Urothelium cell line (cell line): Measurements from ENCODE around the gene GALNT16.
"Not testable (repeated sequence)": the region's sequence is repeated elsewhere in the genome, so short reads cannot be mapped to it uniquely, and the experiment has no call there.

Experiments used
- DNase-seq: peaks from one replicate; pipeline ENCODE4 v3.0.0; 2011; ENCODE audit warnings: low spot score, mixed read lengths
- FAIRE-seq: peaks from 2 replicates; lab custom pipeline; 2011; peaks lifted over from hg19 to GRCh38; lab: Jason Lieb, UNC

The GALNT16 gene

DNA sequence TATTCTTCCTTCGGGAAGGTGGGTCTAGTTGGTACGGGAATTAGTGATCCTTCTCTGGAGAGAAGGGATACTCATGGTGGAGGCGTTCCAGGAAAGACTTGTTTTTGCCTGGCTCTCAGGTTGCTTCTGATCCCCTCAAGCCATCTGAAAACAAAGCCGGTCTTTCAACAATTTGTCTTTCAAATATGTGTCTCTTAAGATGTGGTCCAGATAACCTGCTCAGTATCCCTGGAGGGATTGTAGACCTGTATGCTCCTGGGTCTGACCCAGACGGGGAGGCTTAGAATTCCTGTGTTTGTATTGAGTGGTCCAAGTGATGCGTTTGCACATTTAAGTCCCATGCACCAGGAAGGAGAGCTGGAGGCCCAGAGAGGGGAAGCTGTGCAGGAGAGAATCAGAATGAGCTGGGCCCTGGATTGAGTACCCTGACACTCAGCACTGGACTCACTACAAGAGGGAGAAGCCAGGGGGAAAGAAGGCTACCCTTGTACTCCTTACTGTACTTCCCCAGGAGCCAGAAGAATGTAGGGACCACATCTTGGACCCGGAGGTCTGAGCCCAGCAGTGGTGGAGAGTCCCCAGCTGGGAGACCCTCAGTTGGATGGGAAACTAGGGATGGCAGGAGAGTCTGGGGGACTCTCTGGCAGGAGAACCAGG lies 97.7 kb downstream of the GALNT16 start:
- DNase-seq (no peak), FAIRE-seq (no peak)

DNA sequence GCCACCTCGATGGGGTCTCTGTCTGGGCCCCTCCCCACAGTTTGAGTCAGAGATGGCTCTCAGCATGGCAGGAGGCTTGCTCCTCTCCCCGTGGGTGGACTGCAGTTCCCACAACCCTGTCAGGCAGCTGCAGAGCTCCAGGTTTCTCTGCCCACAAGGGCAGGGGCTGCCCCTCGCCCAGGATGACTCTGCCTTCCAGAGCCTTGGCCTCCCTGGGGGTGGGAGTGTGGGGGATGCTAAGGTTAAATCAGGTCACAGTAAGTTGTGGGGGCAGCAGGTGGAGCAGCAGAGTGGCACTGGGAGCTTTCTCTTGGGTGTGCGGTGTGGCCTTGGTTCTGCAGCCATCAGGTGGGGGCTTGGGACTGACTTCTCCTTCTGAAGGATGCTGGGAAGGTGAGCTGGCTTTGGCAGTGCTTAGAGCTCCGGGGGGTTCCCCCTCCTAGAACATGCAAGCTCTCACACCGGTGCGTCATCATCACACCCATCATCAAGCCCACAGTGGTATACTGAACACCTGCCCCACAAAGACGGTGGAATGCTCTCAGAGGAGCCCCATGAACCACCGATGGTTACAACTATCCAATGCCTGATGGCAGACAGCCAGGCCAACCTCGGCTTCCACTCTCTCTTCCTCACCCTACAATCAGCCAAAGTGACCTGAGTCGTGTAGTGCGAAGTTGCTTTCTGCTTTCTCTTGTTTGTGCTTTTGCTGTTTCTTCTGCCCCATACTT lies 98.4 kb downstream of the GALNT16 start:
- no peak for FAIRE-seq
- peak; percentile 38 for DNase-seq

DNA sequence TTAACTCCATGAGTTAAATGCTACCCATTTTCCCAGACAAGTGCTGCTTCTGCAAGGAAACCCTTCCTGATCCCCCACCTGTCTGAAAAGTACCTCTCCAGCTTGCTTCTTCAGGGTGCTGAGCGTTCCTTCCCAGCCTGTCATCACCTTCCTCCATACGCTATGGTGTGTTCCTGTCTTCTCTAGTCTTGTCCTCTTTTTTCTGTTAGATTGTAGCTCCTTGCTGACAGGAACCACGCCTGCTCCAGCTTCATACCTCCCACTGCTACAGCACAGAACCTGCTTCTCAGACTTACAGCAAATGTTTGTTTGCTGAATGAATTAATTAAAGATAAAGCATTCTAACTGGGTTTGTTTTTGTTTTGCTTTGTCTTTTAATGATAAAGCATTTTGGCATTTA lies 99.0 kb downstream of the GALNT16 start:
- no peak for FAIRE-seq
- no peak for DNase-seq

DNA sequence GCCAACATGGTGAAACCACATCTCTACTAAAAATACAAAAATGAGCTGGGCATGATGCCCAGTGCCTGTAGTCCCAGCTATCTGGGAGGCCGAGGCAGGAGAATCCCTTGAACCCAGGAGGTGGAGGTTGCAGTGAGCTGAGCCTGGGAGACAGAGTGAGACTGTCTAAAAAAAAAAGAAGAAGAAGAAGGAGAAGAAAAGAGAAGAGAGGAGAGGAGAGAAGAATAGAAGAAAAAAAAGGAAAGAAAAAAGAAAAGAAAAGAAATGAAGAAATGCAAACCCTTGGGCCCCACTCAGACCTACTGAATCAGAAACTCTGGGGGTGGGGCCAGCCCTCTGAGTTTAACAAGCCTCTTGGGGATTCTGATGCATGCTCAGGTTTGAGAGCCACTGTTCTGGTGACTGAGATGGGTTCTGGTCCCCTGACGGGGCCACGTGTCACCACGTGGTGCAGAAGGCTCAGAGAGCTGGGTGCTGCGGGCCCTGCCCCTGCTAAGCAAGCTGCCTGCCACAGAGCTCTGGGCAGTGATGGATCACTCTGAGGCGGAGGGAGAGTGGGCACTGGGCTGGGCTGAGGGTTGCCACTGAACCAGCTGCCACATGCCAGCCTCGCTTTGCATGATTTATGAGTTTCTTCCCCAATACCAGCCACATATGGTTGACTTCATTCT lies 100.6 kb downstream of the GALNT16 start:
- peak; percentile 89 for FAIRE-seq

DNA sequence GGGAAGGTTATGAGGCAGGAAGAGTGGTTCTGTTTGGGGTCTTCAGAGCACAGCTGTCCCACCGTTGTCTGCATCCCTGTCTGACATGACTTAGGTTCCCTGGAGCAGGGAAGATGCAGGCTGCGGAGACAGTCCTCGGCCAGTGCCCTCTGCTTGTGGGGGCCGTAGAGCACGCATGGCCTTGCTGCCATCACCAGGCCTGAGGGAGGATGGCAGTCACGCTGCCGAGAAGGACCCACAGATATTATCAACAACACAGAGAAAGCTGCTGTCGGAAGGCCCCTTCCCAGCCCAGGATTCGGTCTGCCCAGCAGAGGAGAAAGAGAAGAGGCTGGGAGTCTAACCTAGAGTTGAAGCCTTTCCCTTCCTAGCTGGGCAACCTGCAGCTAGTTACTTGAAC lies 103.1 kb downstream of the GALNT16 start:
- DNase-seq: no peak
- no peak for FAIRE-seq

More for the DNA sequence above, 100.6 kb downstream of the GALNT16 start:
- no peak for DNase-seq

DNA sequence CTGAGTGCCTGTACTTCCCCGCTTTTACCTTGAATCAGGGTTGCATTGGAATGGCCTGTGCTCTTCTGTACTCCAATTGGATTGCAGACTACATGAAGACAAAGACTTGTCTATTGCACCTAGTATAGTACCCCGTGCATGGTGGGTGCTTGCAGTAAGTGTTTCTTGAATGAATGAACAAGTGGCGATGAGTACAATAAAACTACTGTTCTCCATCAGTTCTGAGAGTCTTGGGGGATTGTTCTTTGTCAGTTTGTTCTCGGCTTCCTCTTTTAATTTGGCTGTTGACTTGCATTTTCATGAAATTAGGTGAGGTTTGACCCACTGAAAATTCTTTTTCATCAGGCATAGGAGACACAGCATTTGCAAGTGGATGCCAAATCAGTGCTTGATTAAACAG lies 104.0 kb downstream of the GALNT16 start:
- DNase-seq (no peak), FAIRE-seq (peak; percentile 35)

DNA sequence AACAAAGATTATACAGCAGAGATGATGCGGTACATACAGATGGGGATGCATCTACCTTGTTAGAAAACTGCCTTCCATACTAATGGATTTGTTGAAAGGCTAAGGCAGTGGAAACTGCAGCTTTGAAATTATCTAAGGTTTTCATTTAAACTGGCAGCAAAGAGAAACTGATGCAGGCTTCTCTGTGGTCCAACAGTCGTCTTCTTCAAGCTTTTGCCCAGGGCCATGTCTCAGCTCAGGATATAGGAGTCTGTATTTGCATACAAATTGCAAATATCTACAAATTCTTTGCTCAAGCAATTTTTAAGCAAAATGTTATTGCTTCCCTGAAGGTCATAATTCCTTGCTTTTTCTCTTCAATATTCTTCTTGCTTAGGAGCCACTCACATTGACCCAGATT lies 104.4 kb downstream of the GALNT16 start:
- no peak for FAIRE-seq
- DNase-seq: no peak

DNA sequence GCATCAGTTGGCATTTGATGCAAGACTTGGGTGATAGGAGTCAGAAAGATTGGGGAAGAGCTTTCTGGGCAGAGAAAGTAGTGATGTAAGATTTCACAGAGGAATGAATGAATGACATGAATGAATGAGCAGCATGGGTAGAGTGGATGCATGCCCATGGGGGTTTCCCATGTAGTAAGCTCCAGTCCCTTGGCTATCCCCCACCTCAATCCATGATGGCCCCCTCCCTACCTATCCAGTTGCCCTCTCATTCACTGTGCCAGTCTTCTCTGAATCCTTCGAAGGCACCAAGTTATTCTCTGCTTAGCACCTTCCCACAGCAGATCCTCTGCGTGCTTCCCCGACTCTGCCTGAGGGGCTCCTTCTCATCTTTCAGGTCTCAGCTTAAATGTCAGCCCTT lies 106.1 kb downstream of the GALNT16 start:
- DNase-seq: no peak
- peak; percentile 5 for FAIRE-seq

DNA sequence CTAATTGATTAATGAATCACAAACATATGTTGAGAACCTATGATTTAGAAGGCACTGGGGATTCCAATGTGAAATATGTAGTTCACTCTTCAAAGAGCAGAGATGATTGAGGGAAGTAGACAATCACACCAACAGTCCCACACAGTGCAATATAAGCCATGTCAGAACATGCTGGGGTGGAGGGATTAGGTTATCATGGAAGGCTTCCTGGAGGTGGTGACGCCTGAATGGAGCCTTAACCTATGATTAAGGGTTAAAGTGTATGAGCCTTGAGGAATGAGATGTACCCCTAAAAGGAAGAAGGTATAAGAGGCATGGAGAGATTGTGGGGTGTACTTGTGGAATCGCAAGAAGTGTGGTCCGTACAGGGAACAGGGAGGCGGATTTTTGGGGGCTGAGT lies 106.8 kb downstream of the GALNT16 start:
- DNase-seq (no peak), FAIRE-seq (peak; percentile 62)

DNA sequence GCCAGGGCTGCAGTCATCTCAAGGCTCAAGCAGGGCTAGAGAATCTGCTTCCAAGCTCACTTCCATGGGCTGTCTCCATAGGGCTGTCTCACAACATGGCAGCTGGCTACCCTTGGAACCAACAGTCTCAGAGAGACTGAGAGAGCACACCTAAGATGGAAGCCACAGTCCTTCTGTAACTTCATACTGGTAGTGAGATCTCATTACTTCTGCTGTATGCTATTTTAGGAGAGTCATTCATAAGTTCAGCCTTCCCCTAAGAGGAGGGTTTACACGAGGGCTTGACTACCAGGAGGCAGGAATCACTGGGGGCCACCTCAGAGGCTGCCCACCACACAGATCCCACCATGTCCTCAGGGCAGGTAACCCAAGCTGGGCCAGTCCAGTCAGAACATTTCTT lies 108.4 kb downstream of the GALNT16 start:
- FAIRE-seq: peak; percentile 56
- DNase-seq: no peak

DNA sequence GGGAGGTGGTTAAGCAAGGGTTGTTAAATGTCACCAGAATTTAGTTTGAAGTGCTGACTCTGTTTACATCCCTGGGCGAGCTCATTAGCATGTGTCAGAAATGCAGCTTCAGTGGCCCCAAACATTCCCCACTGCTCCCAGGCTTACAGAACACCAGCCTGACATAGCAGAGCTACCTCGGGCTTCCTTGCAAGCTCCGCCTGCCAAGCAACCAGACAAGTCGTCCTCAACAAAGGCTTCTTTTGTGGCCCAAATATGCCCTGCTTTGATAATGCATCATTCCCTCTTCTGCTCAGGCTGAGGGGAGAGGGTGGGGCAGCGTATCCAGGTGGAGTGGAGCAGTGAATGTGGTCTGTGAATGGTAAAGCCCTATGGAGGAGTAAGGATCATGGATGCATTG lies 110.1 kb downstream of the GALNT16 start:
- DNase-seq: no peak
- FAIRE-seq: peak; percentile 23

DNA sequence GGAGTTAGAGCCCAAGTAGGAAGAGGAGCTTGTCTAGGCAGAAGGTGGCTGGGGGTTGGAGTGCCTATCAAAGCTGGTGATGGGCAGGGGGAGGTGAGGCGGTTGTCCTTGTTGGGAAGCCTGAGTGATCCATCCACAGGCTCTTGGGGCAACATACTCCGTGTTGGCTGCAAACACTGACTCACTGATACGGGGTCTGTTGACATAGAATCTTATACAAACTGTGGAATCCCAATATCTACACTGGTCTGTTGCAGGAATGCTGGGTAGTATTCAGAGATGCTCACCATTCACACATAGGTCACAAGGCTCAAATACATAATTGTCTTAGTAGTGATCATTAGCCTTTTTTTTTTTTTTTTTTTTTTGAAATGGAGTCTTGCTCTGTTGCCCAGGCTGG lies 112.2 kb downstream of the GALNT16 start:
- DNase-seq: no peak
- FAIRE-seq: no peak

DNA sequence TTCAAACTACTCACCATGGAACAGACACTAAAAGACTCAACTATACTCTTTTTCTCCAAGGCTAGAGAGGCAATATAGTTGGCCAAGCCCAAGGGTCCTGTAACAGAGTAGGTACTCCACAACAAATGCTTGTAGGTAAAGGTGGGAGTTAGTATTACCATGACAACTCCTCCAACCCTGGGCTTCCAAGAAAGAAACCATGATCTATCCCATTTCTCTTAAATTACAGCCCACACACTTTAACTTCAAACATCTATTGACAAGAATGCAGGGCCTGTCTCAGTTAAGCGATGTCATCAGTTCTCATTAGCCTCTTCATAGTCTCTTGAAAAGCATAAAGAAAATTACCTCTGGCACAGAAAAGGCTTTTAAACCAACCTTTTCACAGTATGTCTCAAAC lies 113.1 kb downstream of the GALNT16 start:
- DNase-seq (no peak), FAIRE-seq (no peak)

DNA sequence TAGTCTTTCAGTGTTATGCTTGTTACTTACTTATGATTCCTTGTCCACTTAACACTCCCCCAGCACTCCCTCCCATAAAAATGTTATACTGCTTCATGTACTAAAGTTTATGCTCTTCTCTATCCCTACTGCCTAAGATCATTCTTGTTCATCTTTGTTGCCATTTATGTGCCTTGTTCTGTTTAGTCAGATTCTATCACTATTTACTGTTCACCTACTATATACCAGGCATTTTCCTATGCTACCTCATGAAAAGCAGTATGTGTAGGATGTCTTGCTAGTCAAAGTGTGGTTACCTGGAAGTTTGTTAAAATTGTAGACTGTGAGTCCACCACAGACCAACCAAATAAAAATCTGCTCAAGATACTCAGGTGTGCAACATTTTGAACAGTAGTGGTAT lies 114.3 kb downstream of the GALNT16 start:
- DNase-seq (no peak), FAIRE-seq (peak; percentile 90)

DNA sequence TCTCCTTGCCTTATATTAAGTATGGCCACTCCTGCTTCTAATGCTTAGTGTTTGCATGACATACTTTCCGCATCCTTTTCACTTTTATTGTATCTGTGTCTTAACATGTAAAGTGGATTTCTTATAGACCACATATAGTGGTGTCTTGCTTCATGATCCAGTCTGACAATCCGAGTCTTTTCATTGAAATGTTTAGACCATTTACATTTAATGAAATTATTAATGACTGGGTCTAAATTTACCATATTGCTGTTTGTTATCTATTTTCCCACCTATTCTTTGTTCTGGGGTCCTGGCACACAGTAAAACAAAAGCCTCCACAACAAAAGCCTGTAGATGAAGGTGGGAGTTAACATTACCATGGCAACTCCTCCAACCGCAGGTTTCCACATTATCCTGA lies 115.2 kb downstream of the GALNT16 start:
- FAIRE-seq: peak; percentile 30
- no peak for DNase-seq

DNA sequence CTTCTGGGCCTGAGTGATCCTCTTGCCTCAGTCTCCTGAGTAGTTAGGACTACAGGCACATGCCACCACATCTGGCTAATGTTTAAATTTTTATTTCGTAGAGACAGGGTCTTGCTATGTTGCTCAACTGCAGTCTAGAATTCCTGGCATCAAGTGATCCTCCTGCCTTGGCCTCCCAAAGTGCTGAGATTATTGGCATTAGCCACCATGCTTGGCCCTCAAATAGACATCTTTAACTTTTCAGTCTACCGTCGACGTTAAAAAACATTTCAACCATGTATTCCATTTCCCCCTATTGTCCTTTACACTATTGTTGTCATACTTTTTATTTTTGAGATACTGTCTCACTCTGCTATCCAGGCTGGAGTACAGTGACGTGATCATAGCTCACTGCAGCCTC lies 115.8 kb downstream of the GALNT16 start:
- DNase-seq (no peak), FAIRE-seq (peak; percentile 59)

DNA sequence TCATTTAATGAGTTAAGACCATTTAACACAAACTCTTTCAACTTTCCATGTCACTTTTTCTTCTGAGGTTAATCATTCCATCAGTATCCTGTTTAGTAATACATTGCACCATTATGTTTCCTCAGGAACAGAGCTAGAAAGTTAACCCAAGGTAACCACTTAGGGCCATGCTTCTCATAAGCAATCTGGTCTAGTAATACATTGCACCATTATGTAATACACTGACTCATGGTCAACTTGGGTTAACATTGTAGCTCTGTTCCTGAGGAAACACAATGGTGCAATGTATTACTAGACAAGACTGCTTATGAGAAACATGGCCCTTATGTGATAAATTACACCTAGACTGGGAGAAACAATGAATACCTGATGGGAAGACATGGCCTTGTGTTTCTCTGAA lies 116.5 kb downstream of the GALNT16 start:
- FAIRE-seq (peak; percentile 90), DNase-seq (no peak)

DNA sequence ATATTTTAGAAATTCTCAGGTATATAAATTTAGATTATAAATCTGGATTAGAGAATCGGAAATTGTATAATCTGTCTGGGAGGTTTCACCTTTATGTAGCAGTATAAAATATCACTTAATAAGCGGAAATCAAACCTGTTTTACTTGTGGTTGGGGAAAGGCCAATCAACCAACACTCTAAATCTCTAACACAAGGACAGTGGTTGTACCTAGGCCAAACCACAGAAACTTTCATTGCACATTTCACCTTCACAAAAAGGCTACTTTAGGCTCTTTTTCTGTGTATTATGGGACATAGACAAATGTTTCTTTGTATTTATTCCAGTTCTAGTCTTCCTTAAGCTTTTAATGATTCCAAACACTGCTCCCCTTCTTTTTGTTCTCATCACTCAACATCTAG lies 118.3 kb downstream of the GALNT16 start:
- no peak for FAIRE-seq
- no peak for DNase-seq

DNA sequence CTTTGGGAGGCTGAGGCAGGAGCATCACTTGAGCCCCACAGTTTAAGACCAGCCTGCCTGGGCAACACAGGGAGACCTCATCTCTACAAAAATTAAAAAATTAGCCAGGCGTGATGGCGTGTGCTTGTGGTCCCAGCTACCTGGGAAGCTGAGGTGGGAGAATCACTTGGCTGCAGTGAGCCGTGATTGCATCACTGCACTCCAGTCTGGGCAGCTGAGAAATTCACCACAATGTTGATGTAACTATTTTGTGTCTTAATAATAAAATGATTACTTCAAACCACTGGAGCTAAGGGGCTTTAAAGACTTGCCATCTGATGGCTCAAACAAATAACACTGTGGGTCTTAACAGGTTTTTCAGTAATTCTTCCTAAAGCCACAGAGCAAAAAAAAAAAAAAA lies 127.4 kb downstream of the GALNT16 start:
- no peak for FAIRE-seq

DNA sequence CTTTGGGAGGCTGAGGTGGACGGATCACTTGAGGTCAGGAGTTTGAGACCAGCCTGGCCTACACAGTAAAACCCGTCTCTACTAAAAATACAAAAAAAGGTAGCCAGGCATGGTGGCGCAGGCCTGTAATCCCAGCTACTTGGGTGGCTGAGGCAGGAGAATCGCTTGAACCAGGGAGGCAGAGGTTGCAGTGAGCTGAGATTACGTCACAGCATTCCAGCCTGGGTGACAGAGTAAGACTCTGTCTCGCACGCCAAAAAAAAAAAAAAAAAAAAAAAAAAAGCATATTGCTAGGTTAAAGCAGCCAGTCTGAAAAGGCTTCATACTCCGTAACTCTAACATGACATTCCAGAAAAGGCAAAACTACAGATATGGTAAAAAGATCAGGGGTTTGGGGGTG lies 131.4 kb downstream of the GALNT16 start:
- not testable (repeated sequence) for FAIRE-seq, DNase-seq

More for the DNA sequence above, 127.4 kb downstream of the GALNT16 start:
- no peak for DNase-seq

DNA sequence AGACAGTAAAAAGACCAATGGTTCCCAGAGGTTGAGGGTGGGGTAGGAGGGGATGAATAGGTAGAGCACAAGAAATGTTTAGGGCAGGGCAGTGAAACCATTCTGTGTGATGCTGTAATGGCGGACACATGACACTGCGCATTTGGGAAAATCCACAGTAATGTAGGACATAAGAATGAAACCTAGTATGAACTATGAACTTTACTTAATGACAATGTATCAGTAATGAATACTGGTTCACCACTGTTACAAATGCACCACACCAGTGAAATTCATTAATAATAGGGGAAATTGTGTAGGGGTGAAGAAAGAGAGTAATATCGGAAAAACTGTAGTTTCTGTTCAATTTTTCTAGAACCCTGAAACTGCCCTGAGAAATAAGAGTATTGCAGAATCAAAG lies 132.5 kb downstream of the GALNT16 start:
- FAIRE-seq (peak; percentile 84), DNase-seq (no peak)

DNA sequence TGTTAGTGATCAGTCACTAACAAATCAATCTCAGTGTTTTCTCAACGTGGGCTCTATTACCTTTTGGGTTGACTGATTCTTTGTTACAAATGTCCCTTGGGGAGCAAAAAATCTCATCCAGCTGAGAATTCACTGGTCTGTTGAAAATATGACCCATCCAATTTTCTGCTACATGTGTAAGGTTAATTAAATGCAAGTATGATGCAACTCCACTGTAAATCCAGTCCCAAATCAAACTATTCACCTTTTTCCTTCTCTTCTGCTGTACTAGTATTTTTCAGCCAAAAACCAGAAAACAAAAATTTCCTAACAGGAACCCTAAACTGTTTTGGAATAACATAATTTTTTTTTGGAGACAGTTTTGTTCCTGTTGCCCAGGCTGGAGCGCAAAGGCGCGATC lies 136.0 kb downstream of the GALNT16 start:
- FAIRE-seq (no peak), DNase-seq (no peak)
